HEK293 (cell line): Measurements from ENCODE around the gene SPATA25.

Experiments used
- BCL11A ChIP-seq: fragments of 450-650 bp; formaldehyde crosslinking; IDR thresholded peaks from 2 replicates; pipeline ENCODE4 v1.5.1; 2016; ENCODE audit warnings: low read depth, missing biosample characterization, missing genetic modification characterization
- FEZF1 ChIP-seq: fragments of 450-650 bp; formaldehyde crosslinking; IDR thresholded peaks from 2 replicates; pipeline ENCODE4 v1.5.1; 2016; ENCODE audit warnings: missing biosample characterization, missing genetic modification characterization
- GLIS1 ChIP-seq: fragments of 450-650 bp; formaldehyde crosslinking; IDR thresholded peaks from 2 replicates; pipeline ENCODE4 v1.5.1; 2016; ENCODE audit warnings: missing biosample characterization, missing genetic modification characterization
- IKZF3 ChIP-seq: fragments of 450-650 bp; IDR thresholded peaks from 2 replicates; pipeline ENCODE4 v1.5.0; 2018; ENCODE audit warnings: missing biosample characterization, mild to moderate bottlenecking, missing genetic modification characterization, moderate library complexity
- KLF9 ChIP-seq: fragments of 450-650 bp; formaldehyde crosslinking; IDR thresholded peaks from 2 replicates; pipeline ENCODE4 v1.5.1; 2016; ENCODE audit warnings: missing biosample characterization, missing genetic modification characterization, low read depth
- MYNN ChIP-seq: fragments of 450-650 bp; formaldehyde crosslinking; IDR thresholded peaks from 2 replicates; pipeline ENCODE4 v1.5.1; 2016; ENCODE audit warnings: missing biosample characterization, missing genetic modification characterization, borderline replicate concordance
- OSR2 ChIP-seq: fragments of 450-650 bp; formaldehyde crosslinking; IDR thresholded peaks from 2 replicates; pipeline ENCODE4 v1.5.1; 2016; ENCODE audit warnings: missing biosample characterization, missing genetic modification characterization
- PRDM1 ChIP-seq: fragments of 450-650 bp; formaldehyde crosslinking; IDR thresholded peaks from 2 replicates; pipeline ENCODE4; 2016; ENCODE audit warnings: missing biosample characterization, missing genetic modification characterization
- REPIN1 ChIP-seq: fragments of 450-650 bp; formaldehyde crosslinking; IDR thresholded peaks from 2 replicates; pipeline ENCODE4 v1.5.1; 2017; ENCODE audit warnings: missing biosample characterization, missing genetic modification characterization, low read depth
- SP2 ChIP-seq: fragments of 450-650 bp; formaldehyde crosslinking; IDR thresholded peaks from 2 replicates; pipeline ENCODE4 v1.5.1; 2016; ENCODE audit warnings: missing biosample characterization, missing genetic modification characterization
- SP7 ChIP-seq: fragments of 450-650 bp; formaldehyde crosslinking; IDR thresholded peaks from 2 replicates; pipeline ENCODE4 v1.5.1; 2016; ENCODE audit warnings: missing biosample characterization, missing genetic modification characterization
- TRIM28 ChIP-seq: IDR thresholded peaks from 2 replicates; pipeline ENCODE4 v1.6.1; 2011; ENCODE audit warnings: low read length, control low read depth, borderline replicate concordance
- ZFHX2 ChIP-seq: fragments of 450-650 bp; formaldehyde crosslinking; conservative IDR thresholded peaks from 2 replicates; pipeline ENCODE4 v1.5.1; 2016; ENCODE audit warnings: missing biosample characterization, missing genetic modification characterization
- ZIC2 ChIP-seq: fragments of 450-650 bp; formaldehyde crosslinking; IDR thresholded peaks from 2 replicates; pipeline ENCODE4 v1.5.1; 2016; ENCODE audit warnings: missing biosample characterization, missing genetic modification characterization
- ZNF138 ChIP-seq: fragments of 450-650 bp; formaldehyde crosslinking; IDR thresholded peaks from 2 replicates; pipeline ENCODE4 v1.5.1; 2016; ENCODE audit warnings: missing biosample characterization, missing genetic modification characterization, borderline replicate concordance
- ZNF2 ChIP-seq: fragments of 450-650 bp; formaldehyde crosslinking; IDR thresholded peaks from 2 replicates; pipeline ENCODE4 v1.5.1; 2016; ENCODE audit warnings: missing biosample characterization, missing genetic modification characterization
- ZNF211 ChIP-seq: fragments of 450-650 bp; formaldehyde crosslinking; IDR thresholded peaks from 2 replicates; pipeline ENCODE4 v1.5.1; 2016; ENCODE audit warnings: low read depth, missing biosample characterization, missing genetic modification characterization
- ZNF274 ChIP-seq, 2 experiments: fragments of 200-500 bp in 1 of 2; fragments of 450-650 bp in 1 of 2; sonication (Bioruptor generic) in 1 of 2; formaldehyde crosslinking in 1 of 2; IDR thresholded peaks; 2 replicates each; pipeline versions ENCODE4 v1.5.1 to v1.6.1; 2014 to 2016; ENCODE audit warnings: borderline replicate concordance in 1 of 2, inconsistent platforms in 1 of 2, low read length in 1 of 2, missing biosample characterization in 1 of 2, missing genetic modification characterization in 1 of 2
- ZNF354C ChIP-seq: fragments of 450-650 bp; formaldehyde crosslinking; IDR thresholded peaks from 2 replicates; pipeline ENCODE4 v1.5.1; 2016; ENCODE audit warnings: missing biosample characterization, missing genetic modification characterization, low read depth, borderline replicate concordance
- ZNF394 ChIP-seq: fragments of 450-650 bp; formaldehyde crosslinking; IDR thresholded peaks from 2 replicates; pipeline ENCODE4 v1.5.1; 2016; ENCODE audit warnings: missing biosample characterization, missing genetic modification characterization, mild to moderate bottlenecking, moderate library complexity, borderline replicate concordance
- ZNF426 ChIP-seq: fragments of 450-650 bp; formaldehyde crosslinking; IDR thresholded peaks from 2 replicates; pipeline ENCODE4 v1.5.1; 2017; ENCODE audit warnings: missing biosample characterization, missing genetic modification characterization, mild to moderate bottlenecking, inconsistent platforms, moderate library complexity
- ZNF433 ChIP-seq: fragments of 450-650 bp; formaldehyde crosslinking; IDR thresholded peaks from 2 replicates; pipeline ENCODE4 v1.5.1; 2016; ENCODE audit warnings: missing biosample characterization, missing genetic modification characterization, low read depth
- ZNF544 ChIP-seq: fragments of 450-650 bp; formaldehyde crosslinking; IDR thresholded peaks from 2 replicates; pipeline ENCODE4 v1.5.0; 2017; ENCODE audit warnings: missing biosample characterization, missing genetic modification characterization
- ZNF548 ChIP-seq: fragments of 450-650 bp; formaldehyde crosslinking; IDR thresholded peaks from 2 replicates; pipeline ENCODE4 v1.5.1; 2016; ENCODE audit warnings: missing biosample characterization, missing genetic modification characterization
- ZNF600 ChIP-seq: fragments of 450-650 bp; formaldehyde crosslinking; IDR thresholded peaks from 2 replicates; pipeline ENCODE4 v1.5.1; 2016; ENCODE audit warnings: missing biosample characterization, missing genetic modification characterization
- ZNF785 ChIP-seq: fragments of 450-650 bp; formaldehyde crosslinking; IDR thresholded peaks from 2 replicates; pipeline ENCODE4 v1.5.1; 2016; ENCODE audit warnings: missing biosample characterization, missing genetic modification characterization
- ZXDB ChIP-seq: fragments of 450-650 bp; formaldehyde crosslinking; IDR thresholded peaks from 2 replicates; pipeline ENCODE4 v1.5.1; 2016; ENCODE audit warnings: missing biosample characterization, missing genetic modification characterization
- TF ChIP-seq, protein P1 (sequence below): fragments of 450-650 bp; formaldehyde crosslinking; IDR thresholded peaks from 2 replicates; pipeline ENCODE4; 2016; ENCODE audit warnings: missing biosample characterization, missing genetic modification characterization
- TF ChIP-seq, protein P2 (sequence below): fragments of 450-650 bp; formaldehyde crosslinking; IDR thresholded peaks from 2 replicates; pipeline ENCODE4 v1.5.1; 2016; ENCODE audit warnings: missing biosample characterization, missing genetic modification characterization
- TF ChIP-seq, protein P3 (sequence below): fragments of 450-650 bp; formaldehyde crosslinking; conservative IDR thresholded peaks from 2 replicates; pipeline ENCODE4 v1.5.1; 2016; ENCODE audit warnings: low read depth, missing biosample characterization, missing genetic modification characterization
- TF ChIP-seq, protein P4 (sequence below): fragments of 450-650 bp; formaldehyde crosslinking; IDR thresholded peaks from 2 replicates; pipeline ENCODE4 v1.5.1; 2016; ENCODE audit warnings: missing biosample characterization, missing genetic modification characterization

Gene SPATA25

DNA sequence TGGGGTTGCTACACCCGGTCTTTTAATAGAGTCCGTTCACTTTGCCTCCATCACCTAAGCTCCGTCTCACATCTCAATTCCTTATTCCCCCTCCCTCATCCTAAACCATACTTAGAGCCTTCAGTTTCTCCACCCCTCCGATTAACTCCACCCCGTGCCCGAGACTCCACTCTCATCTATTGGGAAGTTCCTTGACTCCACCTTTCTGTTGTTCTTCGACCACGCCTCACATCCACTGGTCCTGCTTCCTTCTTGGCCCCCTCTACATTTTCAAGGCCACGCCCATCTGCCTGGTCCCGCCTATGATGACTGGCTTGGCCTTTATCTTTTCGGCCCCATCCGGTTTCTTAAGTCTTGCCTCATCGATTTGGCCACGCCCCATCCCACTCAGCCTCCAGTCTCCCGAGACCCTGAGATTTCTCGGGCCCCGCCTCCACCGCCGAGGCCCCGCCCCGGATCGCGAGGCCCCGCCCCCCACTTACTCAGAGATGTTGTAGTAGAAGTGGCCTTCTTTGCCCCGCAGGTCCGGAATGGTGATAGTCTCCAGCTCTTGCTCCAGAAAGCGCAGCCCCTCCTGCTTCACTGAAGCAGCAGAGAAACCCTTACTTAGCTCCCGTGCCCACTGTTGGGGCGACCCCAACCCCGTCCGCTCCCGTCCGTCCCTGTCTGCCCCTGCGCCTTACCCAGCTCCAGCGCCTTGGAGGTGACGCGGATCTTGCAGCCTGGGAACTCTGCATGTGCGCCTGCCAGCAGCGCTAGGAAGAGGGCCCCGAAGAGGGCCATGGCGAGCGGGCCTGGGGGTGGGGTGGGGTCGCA, 23.5 kb upstream of the SPATA25 start (continued):
- TF ChIP-seq, protein P1, sequence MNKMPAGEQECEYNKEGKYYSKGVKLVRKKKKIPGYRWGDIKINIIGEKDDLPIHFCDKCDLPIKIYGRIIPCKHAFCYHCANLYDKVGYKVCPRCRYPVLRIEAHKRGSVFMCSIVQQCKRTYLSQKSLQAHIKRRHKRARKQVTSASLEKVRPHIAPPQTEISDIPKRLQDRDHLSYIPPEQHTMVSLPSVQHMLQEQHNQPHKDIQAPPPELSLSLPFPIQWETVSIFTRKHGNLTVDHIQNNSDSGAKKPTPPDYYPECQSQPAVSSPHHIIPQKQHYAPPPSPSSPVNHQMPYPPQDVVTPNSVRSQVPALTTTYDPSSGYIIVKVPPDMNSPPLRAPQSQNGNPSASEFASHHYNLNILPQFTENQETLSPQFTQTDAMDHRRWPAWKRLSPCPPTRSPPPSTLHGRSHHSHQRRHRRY (tag by site-specific recombination): no peak
- TF ChIP-seq ZNF354C: no peak
- no peak for TF ChIP-seq BCL11A (tag by site-specific recombination)
- no peak for TF ChIP-seq ZNF211 (tag by site-specific recombination)
- TF ChIP-seq, protein P2, sequence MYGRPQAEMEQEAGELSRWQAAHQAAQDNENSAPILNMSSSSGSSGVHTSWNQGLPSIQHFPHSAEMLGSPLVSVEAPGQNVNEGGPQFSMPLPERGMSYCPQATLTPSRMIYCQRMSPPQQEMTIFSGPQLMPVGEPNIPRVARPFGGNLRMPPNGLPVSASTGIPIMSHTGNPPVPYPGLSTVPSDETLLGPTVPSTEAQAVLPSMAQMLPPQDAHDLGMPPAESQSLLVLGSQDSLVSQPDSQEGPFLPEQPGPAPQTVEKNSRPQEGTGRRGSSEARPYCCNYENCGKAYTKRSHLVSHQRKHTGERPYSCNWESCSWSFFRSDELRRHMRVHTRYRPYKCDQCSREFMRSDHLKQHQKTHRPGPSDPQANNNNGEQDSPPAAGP (tag by site-specific recombination): no peak
- no peak for TF ChIP-seq ZFHX2 (tag by site-specific recombination)
- no peak for TF ChIP-seq TRIM28
- TF ChIP-seq ZNF548 (tag by site-specific recombination): no peak
- TF ChIP-seq SP7 (tag by site-specific recombination): 0 out of 2 replicates have a peak, but pooled peaks have one; percentile 21
- no peak for TF ChIP-seq ZNF785
- no peak for TF ChIP-seq OSR2
- TF ChIP-seq, protein P3, sequence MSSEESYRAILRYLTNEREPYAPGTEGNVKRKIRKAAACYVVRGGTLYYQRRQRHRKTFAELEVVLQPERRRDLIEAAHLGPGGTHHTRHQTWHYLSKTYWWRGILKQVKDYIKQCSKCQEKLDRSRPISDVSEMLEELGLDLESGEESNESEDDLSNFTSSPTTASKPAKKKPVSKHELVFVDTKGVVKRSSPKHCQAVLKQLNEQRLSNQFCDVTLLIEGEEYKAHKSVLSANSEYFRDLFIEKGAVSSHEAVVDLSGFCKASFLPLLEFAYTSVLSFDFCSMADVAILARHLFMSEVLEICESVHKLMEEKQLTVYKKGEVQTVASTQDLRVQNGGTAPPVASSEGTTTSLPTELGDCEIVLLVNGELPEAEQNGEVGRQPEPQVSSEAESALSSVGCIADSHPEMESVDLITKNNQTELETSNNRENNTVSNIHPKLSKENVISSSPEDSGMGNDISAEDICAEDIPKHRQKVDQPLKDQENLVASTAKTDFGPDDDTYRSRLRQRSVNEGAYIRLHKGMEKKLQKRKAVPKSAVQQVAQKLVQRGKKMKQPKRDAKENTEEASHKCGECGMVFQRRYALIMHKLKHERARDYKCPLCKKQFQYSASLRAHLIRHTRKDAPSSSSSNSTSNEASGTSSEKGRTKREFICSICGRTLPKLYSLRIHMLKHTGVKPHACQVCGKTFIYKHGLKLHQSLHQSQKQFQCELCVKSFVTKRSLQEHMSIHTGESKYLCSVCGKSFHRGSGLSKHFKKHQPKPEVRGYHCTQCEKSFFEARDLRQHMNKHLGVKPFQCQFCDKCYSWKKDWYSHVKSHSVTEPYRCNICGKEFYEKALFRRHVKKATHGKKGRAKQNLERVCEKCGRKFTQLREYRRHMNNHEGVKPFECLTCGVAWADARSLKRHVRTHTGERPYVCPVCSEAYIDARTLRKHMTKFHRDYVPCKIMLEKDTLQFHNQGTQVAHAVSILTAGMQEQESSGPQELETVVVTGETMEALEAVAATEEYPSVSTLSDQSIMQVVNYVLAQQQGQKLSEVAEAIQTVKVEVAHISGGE (tag by site-specific recombination): no peak
- TF ChIP-seq ZNF433 (tag by site-specific recombination): no peak
- TF ChIP-seq ZIC2 (tag by site-specific recombination): no peak
- TF ChIP-seq ZNF426 (tag by site-specific recombination): no peak
- no peak for TF ChIP-seq ZXDB (tag by site-specific recombination)
- peak; percentile 96 for TF ChIP-seq KLF9 (tag by site-specific recombination)
- TF ChIP-seq ZNF600 (tag by site-specific recombination): peak; percentile 81; the same call in 1 of the 2 replicates
- TF ChIP-seq REPIN1 (tag by site-specific recombination): no peak
- TF ChIP-seq, protein P4, sequence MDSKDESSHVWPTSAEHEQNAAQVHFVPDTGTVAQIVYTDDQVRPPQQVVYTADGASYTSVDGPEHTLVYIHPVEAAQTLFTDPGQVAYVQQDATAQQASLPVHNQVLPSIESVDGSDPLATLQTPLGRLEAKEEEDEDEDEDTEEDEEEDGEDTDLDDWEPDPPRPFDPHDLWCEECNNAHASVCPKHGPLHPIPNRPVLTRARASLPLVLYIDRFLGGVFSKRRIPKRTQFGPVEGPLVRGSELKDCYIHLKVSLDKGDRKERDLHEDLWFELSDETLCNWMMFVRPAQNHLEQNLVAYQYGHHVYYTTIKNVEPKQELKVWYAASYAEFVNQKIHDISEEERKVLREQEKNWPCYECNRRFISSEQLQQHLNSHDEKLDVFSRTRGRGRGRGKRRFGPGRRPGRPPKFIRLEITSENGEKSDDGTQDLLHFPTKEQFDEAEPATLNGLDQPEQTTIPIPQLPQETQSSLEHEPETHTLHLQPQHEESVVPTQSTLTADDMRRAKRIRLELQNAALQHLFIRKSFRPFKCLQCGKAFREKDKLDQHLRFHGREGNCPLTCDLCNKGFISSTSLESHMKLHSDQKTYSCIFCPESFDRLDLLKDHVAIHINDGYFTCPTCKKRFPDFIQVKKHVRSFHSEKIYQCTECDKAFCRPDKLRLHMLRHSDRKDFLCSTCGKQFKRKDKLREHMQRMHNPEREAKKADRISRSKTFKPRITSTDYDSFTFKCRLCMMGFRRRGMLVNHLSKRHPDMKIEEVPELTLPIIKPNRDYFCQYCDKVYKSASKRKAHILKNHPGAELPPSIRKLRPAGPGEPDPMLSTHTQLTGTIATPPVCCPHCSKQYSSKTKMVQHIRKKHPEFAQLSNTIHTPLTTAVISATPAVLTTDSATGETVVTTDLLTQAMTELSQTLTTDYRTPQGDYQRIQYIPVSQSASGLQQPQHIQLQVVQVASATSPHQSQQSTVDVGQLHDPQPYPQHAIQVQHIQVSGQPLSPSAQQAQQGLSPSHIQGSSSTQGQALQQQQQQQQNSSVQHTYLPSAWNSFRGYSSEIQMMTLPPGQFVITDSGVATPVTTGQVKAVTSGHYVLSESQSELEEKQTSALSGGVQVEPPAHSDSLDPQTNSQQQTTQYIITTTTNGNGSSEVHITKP (tag by site-specific recombination): peak; percentile 93
- TF ChIP-seq SP2 (tag by site-specific recombination): peak; percentile 89
- TF ChIP-seq GLIS1 (tag by site-specific recombination): 0 out of 2 replicates have a peak, but pooled peaks have one; percentile 15
- TF ChIP-seq ZNF394: no peak; the same call in 1 of the 2 replicates
- TF ChIP-seq ZNF2 (tag by site-specific recombination): no peak
- no peak for TF ChIP-seq MYNN (tag by site-specific recombination)
- no peak for TF ChIP-seq IKZF3 (tag by site-specific recombination)
- no peak for TF ChIP-seq FEZF1 (tag by site-specific recombination)
- no peak for TF ChIP-seq ZNF544 (tag by site-specific recombination)
- TF ChIP-seq ZNF138 (tag by site-specific recombination): no peak
- TF ChIP-seq PRDM1 (tag by site-specific recombination): peak; percentile 46; the same call in 1 of the 2 replicates
- TF ChIP-seq ZNF274 (IDR thresholded peaks at IDR 0.05; ENCODE audit: low read length): no peak
- no peak for TF ChIP-seq ZNF274 (tag by site-specific recombination; IDR thresholded peaks at IDR 0.05; ENCODE audit: borderline replicate concordance)
